Epithelial cell of esophagus (primary cell): ENCODE measurements around the gene MAGEA9B.

Source experiments
- DNase-seq: peaks from one replicate; pipeline ENCODE4 v3.0.0; 2010; ENCODE audit warnings: low read depth
- H3K4me3 ChIP-seq: 2 replicates; pipeline ENCODE4 v1.5.1; 2011; ENCODE audit warnings: mild to moderate bottlenecking, low read length, control low read depth
- CTCF ChIP-seq: IDR thresholded peaks from 2 replicates; pipeline ENCODE4 v1.5.1; 2011; ENCODE audit warnings: low read depth, mild to moderate bottlenecking, low read length, control low read depth, inconsistent platforms; ENCODE audit not compliant: insufficient read depth; ENCODE audit errors: missing control alignments

MAGEA9B gene

GRCh38 chrX:149572743-149573142 lies 14.5 kb downstream of the MAGEA9B start:
- no peak for TF ChIP-seq CTCF
- DNase-seq = no peak
- no peak overlapping the region for H3K4me3 ChIP-seq

- no peak overlapping the region for H3K4me3 ChIP-seq
- no peak for TF ChIP-seq CTCF
- DNase-seq = no peak
These were observed 15.5 kb downstream of the MAGEA9B start for GRCh38 chrX:149571770-149572169.

GRCh38 chrX:149570668-149571067 lies 16.6 kb downstream of the MAGEA9B start:
- DNase-seq = peak; percentile 92
- TF ChIP-seq CTCF = no peak
- no peak overlapping the region for H3K4me3 ChIP-seq

- DNase-seq = peak; percentile 11
- no peak for TF ChIP-seq CTCF
- no peak overlapping the region for H3K4me3 ChIP-seq
These were observed 17.5 kb downstream of the MAGEA9B start for GRCh38 chrX:149569770-149570169.

- H3K4me3 ChIP-seq = no peak overlapping the region
- no peak for TF ChIP-seq CTCF
These were observed 18.5 kb downstream of the MAGEA9B start for GRCh38 chrX:149568701-149569296.

GRCh38 chrX:149567621-149568417 lies 19.4 kb downstream of the MAGEA9B start:
- no peak for DNase-seq
- no peak for TF ChIP-seq CTCF

More at GRCh38 chrX:149568701-149569296, 18.5 kb downstream of the MAGEA9B start:
- no peak for DNase-seq

More at GRCh38 chrX:149567621-149568417, 19.4 kb downstream of the MAGEA9B start:
- no peak overlapping the region for H3K4me3 ChIP-seq
